Activated CD8-positive, alpha-beta memory T cell treated with anti-CD3 and anti-CD28 coated beads for 48 hours (primary cell): Measurements from ENCODE around the gene CLEC2B.

ENCODE experiments used
- DNase-seq, 3 experiments: peaks; one replicate each; pipeline ENCODE4 v3.0.0-alpha.2; 2020; ENCODE audit warnings: low read depth in 2 of 3, low spot score in 2 of 3

CLEC2B gene

DNA sequence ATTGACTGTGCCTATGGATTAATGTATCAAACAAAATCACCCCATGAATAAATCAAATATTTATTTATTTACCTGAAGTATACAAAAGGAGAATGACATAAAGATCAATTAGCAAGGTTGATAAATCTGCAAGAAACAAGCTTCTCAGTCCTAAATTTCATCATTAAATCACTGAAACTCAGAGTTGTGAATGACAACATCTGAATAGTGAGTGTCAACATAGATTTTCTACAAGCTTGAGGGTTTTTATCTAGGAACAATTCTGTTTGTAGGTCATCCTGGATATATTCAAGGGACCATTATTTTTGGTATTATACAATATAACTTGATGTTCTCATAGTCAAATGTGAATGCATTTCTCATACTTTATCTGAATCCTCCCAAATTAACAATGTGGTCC lies 59.3 kb downstream of the CLEC2B start:
- no peak for DNase-seq

DNA sequence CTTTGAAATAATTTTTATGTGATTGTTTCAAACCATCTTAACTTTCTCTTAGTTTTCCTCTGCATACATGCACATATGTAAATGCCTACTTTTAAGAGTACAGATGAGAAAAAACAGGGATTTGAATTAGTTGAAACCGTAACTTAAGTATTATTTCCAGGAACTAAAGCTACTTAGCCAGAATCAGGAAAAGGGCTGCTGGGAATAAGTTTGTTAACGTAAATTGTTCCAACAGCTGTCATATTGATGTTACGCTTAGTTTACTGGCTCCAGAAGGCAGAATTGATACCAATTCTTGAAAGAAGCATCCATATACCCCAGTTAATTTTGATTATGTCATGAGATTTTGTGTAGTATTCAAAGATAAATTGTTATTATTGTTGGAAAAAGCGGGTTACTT lies 59.8 kb downstream of the CLEC2B start:
- DNase-seq = no peak

DNA sequence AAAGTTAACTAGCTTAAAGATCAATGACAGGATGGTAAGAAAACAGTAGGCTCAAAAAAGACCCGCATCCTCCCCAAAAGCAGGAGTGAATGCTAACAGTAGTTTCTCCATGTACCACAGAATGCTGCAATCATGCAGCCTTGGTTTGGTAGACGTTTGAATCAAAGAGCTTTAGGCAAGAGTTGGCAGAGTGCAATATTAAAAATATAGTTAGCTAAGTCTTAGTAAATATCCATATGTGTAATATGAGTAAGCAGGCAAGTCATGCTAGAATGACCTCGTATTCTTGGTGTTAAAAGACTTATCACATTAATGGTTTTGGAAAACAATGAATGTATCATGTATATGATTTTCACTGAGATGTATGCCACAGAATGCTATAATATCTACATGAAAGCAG lies 60.6 kb downstream of the CLEC2B start:
- DNase-seq = no peak

DNA sequence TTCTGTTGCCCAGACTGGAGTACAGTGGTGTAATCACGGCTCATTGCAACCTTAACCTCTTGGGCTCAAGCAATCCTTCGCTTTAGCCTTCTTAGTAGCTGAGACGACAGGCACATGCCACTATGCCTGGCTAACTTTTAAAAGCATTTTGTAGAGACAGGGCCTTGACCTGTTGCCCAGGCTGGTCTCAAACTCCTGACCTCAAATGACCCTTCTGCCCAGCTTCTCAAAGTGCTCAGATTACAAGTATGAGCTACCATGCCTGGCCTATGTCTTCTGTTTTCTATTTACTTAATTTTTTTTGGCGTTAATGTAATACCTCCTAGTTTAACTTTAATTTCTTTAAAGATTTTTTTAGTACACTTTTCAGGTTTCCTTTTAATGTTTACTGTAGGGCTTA lies 62.4 kb downstream of the CLEC2B start:
- DNase-seq = no peak

DNA sequence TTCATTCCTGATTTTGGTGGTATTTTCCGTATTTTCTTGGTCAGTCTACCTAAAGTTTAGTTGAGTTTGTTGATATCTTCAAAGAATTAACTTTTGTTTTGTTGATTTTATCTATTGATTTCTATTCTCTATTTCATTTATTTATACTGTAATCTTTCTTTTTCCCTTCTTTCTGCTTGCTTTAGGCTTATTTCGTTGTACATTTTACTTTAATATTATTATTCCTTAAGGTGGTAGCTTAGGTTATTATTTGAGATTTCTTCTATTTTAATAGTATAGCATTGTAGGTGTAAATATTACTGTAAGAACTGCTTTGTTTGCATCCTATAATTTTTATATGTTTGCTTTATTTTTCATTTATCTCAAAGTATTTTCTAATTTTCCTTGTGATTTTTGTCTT lies 63.3 kb downstream of the CLEC2B start:
- DNase-seq = no peak
